Ascending aorta (tissue), 2 donors: ENCODE results near the gene THSD8. TPM values are rescaled to one million over a fixed set of nuclear protein-coding genes. Genes with fewer than 3 reads are reported as not detected.

Experiments used
- DNase-seq, 2 donors: peaks; one replicate each; pipeline ENCODE4 v3.0.0-alpha.2; 2019; ENCODE audit warnings: low spot score in 2 of 2
- H3K27ac ChIP-seq, 2 donors: fragments of 200-600 bp; sonication (generic); one replicate each; pipeline ENCODE4 v1.5.1; 2016 to 2017; ENCODE audit warnings: mild to moderate bottlenecking in 1 of 2
- H3K27me3 ChIP-seq: fragments of 200-600 bp; sonication (generic); one replicate; pipeline ENCODE4 v1.5.1; 2017
- H3K36me3 ChIP-seq, 2 donors: fragments of 200-600 bp; sonication (generic); one replicate each; pipeline ENCODE4 v1.5.1; 2016
- H3K4me1 ChIP-seq, 2 donors: fragments of 200-600 bp; sonication (generic); one replicate each; pipeline ENCODE4 v1.5.1; 2016 to 2017; ENCODE audit warnings: mild to moderate bottlenecking in 1 of 2
- H3K4me3 ChIP-seq, 2 donors: fragments of 200-600 bp; sonication (generic); one replicate each; pipeline ENCODE4 v1.5.1; 2016 to 2017; ENCODE audit warnings: mild to moderate bottlenecking in 1 of 2
- H3K9me3 ChIP-seq, 2 donors: fragments of 200-600 bp; sonication (generic); one replicate each; pipeline ENCODE4 v1.5.1; 2016
- intact Hi-C: fragments of 100-400 bp; cut with DNase I; formaldehyde crosslinking; loops from one replicate; pipeline ENCODE4 v1.15.1; 2023
- total RNA-seq: library from RNA; depleted of rRNA; stranded (reverse); fragments of >200 nt; gene quantifications from one replicate; pipeline ENCODE4 v1.1.0, GENCODE V29; 2016
- TF ChIP-seq, protein P1 (sequence below), 3 experiments: fragments of 200-600 bp in 2 of 3; fragments of 450-650 bp in 1 of 3; sonication (generic) in 2 of 3; IDR thresholded peaks; one replicate each; pipeline ENCODE4 v1.5.1; 2016 to 2019; ENCODE audit warnings: antibody characterized with exemption in 3 of 3, mild to moderate bottlenecking in 1 of 3, moderate library complexity in 1 of 3

THSD8 gene
- total RNA-seq, 1 donor from 2014 or later: not detected

DNA sequence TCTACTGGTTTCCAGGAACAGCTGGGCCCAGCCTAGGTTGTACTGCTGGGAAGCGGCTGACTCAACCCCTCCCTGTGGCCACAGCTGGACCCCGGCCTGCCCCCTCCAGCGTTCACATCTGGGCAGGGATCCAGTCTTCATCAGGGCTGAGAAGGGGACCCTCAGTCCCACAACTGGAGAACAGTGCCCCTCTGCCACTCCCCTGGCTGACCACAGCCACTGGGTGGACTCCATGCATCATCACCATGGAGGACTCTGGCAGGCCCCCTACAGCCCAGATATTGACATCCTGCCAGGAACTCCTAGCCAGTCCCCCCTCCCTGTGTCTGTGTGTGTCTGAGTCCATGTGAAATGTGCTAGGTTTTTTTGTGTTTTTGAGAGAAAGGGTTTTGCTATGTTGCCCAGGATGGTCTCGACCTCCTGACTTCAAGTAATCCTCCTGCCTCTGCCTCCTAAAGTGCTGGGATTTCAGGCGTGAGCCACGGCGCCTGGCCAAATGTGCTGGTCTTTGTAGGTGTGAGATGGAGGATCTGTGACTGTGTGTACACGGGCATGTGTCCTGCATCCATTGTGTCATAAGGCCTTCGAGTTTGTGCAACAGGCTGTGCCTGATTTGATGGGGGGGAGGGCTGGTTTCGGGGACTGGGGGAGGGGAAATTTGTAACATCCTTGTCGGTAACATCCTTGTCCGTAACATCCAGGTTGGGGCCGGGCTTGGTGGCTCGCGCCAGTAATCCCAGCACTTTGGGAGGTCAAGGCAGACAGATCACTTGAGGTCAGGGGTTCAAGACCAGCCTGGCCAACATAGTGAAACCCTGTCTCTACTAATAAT, 22.5 kb upstream of the THSD8 start:
- H3K4me1 ChIP-seq: peaks cover 34 to 50% of the 10 kb centered on the region in 2 donors

DNA sequence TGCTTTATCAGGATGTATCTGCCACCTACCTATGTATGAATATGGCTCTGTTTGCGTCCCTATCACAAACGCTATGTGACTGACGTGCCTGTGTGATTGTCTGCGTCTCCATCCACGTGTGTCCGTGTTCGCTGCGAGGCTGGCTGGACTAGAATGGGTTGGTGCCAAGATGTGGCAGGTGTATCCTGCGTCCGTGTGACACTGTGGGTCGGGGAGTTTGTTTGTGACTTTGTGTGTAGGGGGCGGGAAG, 19.8 kb upstream of the THSD8 start:
- DNase-seq: no peak
- peaks cover 43 to 66% of the 10 kb centered on the region in 2 donors for H3K4me1 ChIP-seq
- intact Hi-C loops: loop anchor here (10.0 kb wide), 1 partner anchor 1247 kb away; the partner anchor contains the start of gene CNN1

More for the DNA sequence above, 22.5 kb upstream of the THSD8 start:
- Histone ChIP-seq H3K9me3 (no peaks in the 10 kb centered on the region), H3K36me3 (no peaks in the 10 kb centered on the region), H3K27me3 (no peaks in the 10 kb centered on the region), H3K4me3 (peak overlapping the region in 1 of 2 donors; percentile 70), H3K27ac (peak overlapping the region; percentile 93 to 96)
- TF ChIP-seq, protein P1, sequence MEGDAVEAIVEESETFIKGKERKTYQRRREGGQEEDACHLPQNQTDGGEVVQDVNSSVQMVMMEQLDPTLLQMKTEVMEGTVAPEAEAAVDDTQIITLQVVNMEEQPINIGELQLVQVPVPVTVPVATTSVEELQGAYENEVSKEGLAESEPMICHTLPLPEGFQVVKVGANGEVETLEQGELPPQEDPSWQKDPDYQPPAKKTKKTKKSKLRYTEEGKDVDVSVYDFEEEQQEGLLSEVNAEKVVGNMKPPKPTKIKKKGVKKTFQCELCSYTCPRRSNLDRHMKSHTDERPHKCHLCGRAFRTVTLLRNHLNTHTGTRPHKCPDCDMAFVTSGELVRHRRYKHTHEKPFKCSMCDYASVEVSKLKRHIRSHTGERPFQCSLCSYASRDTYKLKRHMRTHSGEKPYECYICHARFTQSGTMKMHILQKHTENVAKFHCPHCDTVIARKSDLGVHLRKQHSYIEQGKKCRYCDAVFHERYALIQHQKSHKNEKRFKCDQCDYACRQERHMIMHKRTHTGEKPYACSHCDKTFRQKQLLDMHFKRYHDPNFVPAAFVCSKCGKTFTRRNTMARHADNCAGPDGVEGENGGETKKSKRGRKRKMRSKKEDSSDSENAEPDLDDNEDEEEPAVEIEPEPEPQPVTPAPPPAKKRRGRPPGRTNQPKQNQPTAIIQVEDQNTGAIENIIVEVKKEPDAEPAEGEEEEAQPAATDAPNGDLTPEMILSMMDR (IDR thresholded peaks at IDR 0.05): no peak
- DNase-seq: peak; percentile 43 to 82
- intact Hi-C loops: loop anchor here (1.0 to 5.0 kb wide), 3 partner anchors 12 to 1588 kb away; partner anchors contain the start of genes IER2, JUNB and STX10

DNA sequence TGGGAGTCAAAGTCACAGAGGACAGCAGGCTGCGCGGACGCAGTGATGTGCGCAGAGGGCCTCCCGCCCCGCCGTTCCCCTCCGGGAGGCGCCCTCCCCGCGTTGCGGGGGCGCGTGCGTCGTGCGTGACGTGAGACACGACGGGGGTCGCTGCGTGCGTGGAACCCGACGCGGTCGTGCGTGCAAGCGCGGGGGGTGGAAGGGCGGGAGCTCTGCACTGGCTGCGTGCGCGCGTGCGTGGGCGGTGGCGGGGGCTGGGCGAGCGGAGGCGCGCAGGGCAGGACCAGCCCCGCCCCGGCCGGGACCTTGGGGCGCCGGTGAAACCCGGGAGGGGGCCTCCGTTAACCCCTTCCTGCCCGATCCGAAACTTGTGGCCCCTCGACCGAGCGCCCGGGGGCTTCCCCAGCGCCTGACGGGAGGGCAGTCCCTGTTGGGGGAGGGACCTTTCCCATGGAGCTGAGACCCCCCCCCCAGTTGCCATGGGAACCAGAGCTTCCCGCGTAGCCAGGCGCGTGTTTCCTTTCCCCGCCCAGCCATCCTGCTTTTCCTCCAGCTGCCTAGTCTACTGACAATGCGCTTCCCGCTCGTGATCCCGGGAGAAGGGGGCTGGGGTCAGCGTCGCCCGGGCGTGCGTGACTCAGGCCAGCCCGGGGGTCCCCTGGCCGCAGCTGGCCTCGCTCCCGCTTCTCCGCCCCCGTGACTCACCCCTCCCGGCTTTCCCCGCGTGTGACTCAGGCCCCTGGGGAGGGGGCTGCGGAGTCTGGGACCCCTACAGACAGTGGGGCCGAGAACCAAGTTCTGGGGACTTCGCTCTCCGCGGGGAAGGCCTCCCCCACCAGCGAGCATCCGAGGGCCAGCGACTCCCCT, 19.2 kb upstream of the THSD8 start:
- Histone ChIP-seq H3K4me3 (peak overlapping the region; percentile 58 to 65), H3K9me3 (no peaks in the 10 kb centered on the region), H3K36me3 (no peaks in the 10 kb centered on the region), H3K27me3 (no peaks in the 10 kb centered on the region), H3K4me1 (peaks cover 49 to 68% of the 10 kb centered on the region in 2 donors), H3K27ac (peak overlapping the region; percentile 95 to 96)
- intact Hi-C loops: loop anchor here (10.0 kb wide), 1 partner anchor 1248 kb away; the partner anchor contains the start of gene CNN1
- peak; percentile 83 to 93 for DNase-seq
- TF ChIP-seq, protein P1 (IDR thresholded peaks at IDR 0.05): peak in 1 of 3 experiments; percentile 15

More for the DNA sequence above, 19.8 kb upstream of the THSD8 start:
- TF ChIP-seq, protein P1 (IDR thresholded peaks at IDR 0.05): no peak
- peak overlapping the region; percentile 95 to 96 for H3K27ac ChIP-seq
- peak overlapping the region; percentile 58 to 65 for H3K4me3 ChIP-seq
- no peaks in the 10 kb centered on the region for H3K27me3 ChIP-seq
- H3K36me3 ChIP-seq: no peaks in the 10 kb centered on the region
- no peaks in the 10 kb centered on the region for H3K9me3 ChIP-seq

DNA sequence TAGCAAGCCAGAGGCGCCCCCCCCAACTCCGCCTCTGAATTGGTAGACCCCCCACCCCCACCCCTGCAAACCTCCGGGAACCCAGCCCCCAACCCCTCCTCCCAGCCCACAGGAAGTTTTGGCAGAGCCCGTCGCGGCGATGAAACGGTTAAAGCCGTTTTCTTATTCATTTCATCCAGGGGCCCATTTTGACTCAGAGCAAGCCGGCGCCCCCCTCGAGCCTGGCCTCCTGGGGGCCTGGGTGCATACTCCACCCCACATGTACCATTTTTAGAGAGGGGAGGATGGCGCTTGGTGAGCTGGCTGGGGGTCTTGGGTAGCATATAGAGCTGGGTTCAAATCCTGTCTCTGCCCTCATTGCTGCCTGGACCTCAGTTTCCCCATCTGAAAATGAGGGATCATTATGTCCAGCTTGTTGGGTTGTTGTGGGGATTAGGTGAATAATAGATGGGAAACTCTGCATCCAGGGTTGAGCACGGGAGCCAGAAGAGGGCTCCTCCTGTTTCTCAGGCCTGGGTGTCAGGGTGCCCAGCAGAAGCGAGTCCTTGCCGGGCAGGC, 18.5 kb upstream of the THSD8 start:
- DNase-seq: peak in 1 of 2 donors; percentile 62
- intact Hi-C loops: loop anchor here (10.0 kb wide), 1 partner anchor 1249 kb away; the partner anchor contains the start of gene CNN1
- TF ChIP-seq, protein P1 (IDR thresholded peaks at IDR 0.05): no peak

DNA sequence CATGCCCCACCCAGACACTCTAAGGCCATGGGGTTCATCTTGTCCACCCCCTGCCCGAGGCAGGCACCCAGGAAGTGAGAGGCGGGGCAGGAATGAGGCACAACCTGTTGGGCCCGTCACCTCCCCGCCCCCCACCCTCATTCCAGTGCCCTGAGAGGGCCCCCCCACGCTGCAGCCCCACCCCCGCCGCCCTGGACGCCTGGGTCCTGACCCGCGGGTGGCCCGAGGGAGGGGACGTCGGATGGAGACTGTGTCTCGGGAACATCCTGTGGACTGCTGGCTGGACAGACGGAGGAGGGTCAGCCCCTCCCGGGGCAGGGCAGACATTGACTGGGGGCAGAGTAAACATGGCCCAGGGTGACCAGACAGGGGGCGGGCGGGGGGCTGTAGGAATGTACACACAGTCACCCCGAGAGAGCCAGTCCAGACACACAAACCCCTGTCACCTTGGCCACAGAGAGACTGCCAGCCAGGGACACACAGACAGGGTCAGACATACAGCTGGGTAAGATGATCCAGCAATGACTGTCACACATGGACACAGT, 17.9 kb upstream of the THSD8 start:
- H3K4me1 ChIP-seq: peaks cover 51 to 75% of the 10 kb centered on the region in 2 donors
- peak overlapping the region in 1 of 2 donors; percentile 65 for H3K4me3 ChIP-seq
- no peaks in the 10 kb centered on the region for H3K27me3 ChIP-seq
- H3K27ac ChIP-seq: peak overlapping the region; percentile 95 to 96
- H3K9me3 ChIP-seq: no peaks in the 10 kb centered on the region
- DNase-seq: peak; percentile 53 to 81
- no peaks in the 10 kb centered on the region for H3K36me3 ChIP-seq
- intact Hi-C loops: loop anchor here (10.0 kb wide), 1 partner anchor 1249 kb away; the partner anchor contains the start of gene CNN1
- TF ChIP-seq, protein P1 (IDR thresholded peaks at IDR 0.05): no peak

More for the DNA sequence above, 18.5 kb upstream of the THSD8 start:
- Histone ChIP-seq H3K4me3 (peak overlapping the region; percentile 58 to 65), H3K9me3 (no peaks in the 10 kb centered on the region), H3K36me3 (no peaks in the 10 kb centered on the region), H3K4me1 (peaks cover 52 to 75% of the 10 kb centered on the region in 2 donors), H3K27me3 (no peaks in the 10 kb centered on the region), H3K27ac (peak overlapping the region; percentile 95 to 96)
